HepG2 (cell line): ENCODE measurements around the gene NONO. TPM values are rescaled to one million over a fixed set of nuclear protein-coding genes. Genes with fewer than 3 reads are reported as not detected.

ENCODE experiments used
- ARNT ChIP-seq: fragments of 450-650 bp; IDR thresholded peaks from 2 replicates; pipeline ENCODE4 v1.6.1; 2017
- EED ChIP-seq: sonication (generic); formaldehyde crosslinking; IDR thresholded peaks from 2 replicates; pipeline ENCODE4 v1.5.0; 2020; ENCODE audit warnings: mild to moderate bottlenecking, missing genetic modification reagents
- GPN1 ChIP-seq: sonication (generic); formaldehyde crosslinking; IDR thresholded peaks from 2 replicates; pipeline ENCODE4 v1.5.1; 2020; ENCODE audit warnings: missing genetic modification reagents, borderline replicate concordance
- HMGA1 ChIP-seq: sonication (generic); formaldehyde crosslinking; conservative IDR thresholded peaks from 2 replicates; pipeline ENCODE4 v1.4.0; 2020; ENCODE audit warnings: missing genetic modification reagents
- LCORL ChIP-seq, 2 experiments: fragments of 450-650 bp in 1 of 2; sonication (generic) in 1 of 2; formaldehyde crosslinking in 1 of 2; IDR thresholded peaks; 2 replicates each; pipeline versions ENCODE4 v1.5.0 to v1.6.1; 2017 to 2020; ENCODE audit warnings: antibody characterized with exemption in 1 of 2, missing genetic modification reagents in 1 of 2
- MED1 ChIP-seq: sonication (generic); formaldehyde crosslinking; IDR thresholded peaks from 2 replicates; pipeline ENCODE4 v1.4.0; 2020; ENCODE audit warnings: missing genetic modification reagents
- NFE2 ChIP-seq: sonication (generic); formaldehyde crosslinking; IDR thresholded peaks from 2 replicates; pipeline ENCODE4 v1.4.0; 2020; ENCODE audit warnings: missing genetic modification reagents
- NFE2L1 ChIP-seq: sonication (generic); formaldehyde crosslinking; IDR thresholded peaks from 2 replicates; pipeline ENCODE4 v1.4.0; 2020; ENCODE audit warnings: missing genetic modification reagents, mild to moderate bottlenecking, borderline replicate concordance
- PCBP1 ChIP-seq: fragments of 200-400 bp; formaldehyde crosslinking; IDR thresholded peaks from 2 replicates; pipeline ENCODE4 v1.6.1; 2017; ENCODE audit warnings: mild to moderate bottlenecking, low read depth, low read length, borderline replicate concordance
- PHF8 ChIP-seq: sonication (generic); formaldehyde crosslinking; IDR thresholded peaks from 2 replicates; pipeline ENCODE4 v1.5.0; 2020; ENCODE audit warnings: missing genetic modification reagents
- SOX13 ChIP-seq, 3 experiments: fragments of 450-650 bp in 1 of 3; sonication (generic) in 1 of 3; formaldehyde crosslinking in 1 of 3; IDR thresholded peaks in 2 of 3; conservative IDR thresholded peaks in 1 of 3; 2 replicates each; pipeline versions ENCODE4 v1.5.0 to v1.6.1; 2016 to 2020; ENCODE audit warnings: antibody characterized with exemption in 1 of 3, mild to moderate bottlenecking in 1 of 3, missing compliant biosample characterization in 1 of 3, missing genetic modification reagents in 1 of 3, moderate library complexity in 1 of 3
- TEAD3 ChIP-seq: optimal IDR thresholded peaks from 2 replicates; pipeline ENCODE3; 2016; ENCODE audit warnings: borderline replicate concordance
- THYN1 ChIP-seq: sonication (generic); formaldehyde crosslinking; IDR thresholded peaks from 2 replicates; pipeline ENCODE4 v1.8.1; 2023; ENCODE audit warnings: low read depth, mild to moderate bottlenecking, moderate library complexity, missing genetic modification reagents, borderline replicate concordance
- YEATS2 ChIP-seq: sonication (generic); formaldehyde crosslinking; IDR thresholded peaks from 2 replicates; pipeline ENCODE4 v1.4.0; 2020; ENCODE audit warnings: missing genetic modification reagents, borderline replicate concordance
- ZNF766 ChIP-seq: sonication (generic); formaldehyde crosslinking; IDR thresholded peaks from 2 replicates; pipeline ENCODE4 v1.5.0; 2020; ENCODE audit warnings: missing genetic modification reagents, borderline replicate concordance
- ZNF773 ChIP-seq: sonication (generic); formaldehyde crosslinking; IDR thresholded peaks from 2 replicates; pipeline ENCODE4 v1.4.0; 2020; ENCODE audit warnings: missing genetic modification reagents, borderline replicate concordance
- ZNF775 ChIP-seq: sonication (generic); formaldehyde crosslinking; IDR thresholded peaks from 2 replicates; pipeline ENCODE4 v1.4.0; 2020; ENCODE audit warnings: missing genetic modification reagents, mild to moderate bottlenecking, moderate library complexity, borderline replicate concordance
- polyA plus RNA-seq, 8 experiments: library from polyadenylated mRNA; depleted of rRNA in 3 of 8; stranded (reverse) in 7 of 8; unstranded in 1 of 8; fragments of >200 nt; fragmentation: Illumina TruSeq in 4 of 8; extraction: Trizol in 4 of 8; gene quantifications; 2 replicates each; pipeline versions ENCODE4 v1.2.1 to v1.2.3, GENCODE V29; 2011 to 2016; ENCODE audit warnings: low read depth in 4 of 8, missing spikeins in 1 of 8, mixed read lengths in 1 of 8; ENCODE audit not compliant: insufficient read depth in 1 of 8
- total RNA-seq, 5 experiments: library from RNA; depleted of rRNA; stranded (reverse); fragments of >200 nt; fragmentation: Illumina TruSeq; extraction: Trizol; gene quantifications; 2 replicates each; pipeline ENCODE4 v1.2.3, GENCODE V29; 2016; ENCODE audit warnings: low read depth in 1 of 5
- TF ChIP-seq, protein P1 (sequence below): IDR thresholded peaks from 2 replicates; pipeline ENCODE4 v1.6.1; 2016
- TF ChIP-seq, protein P2 (sequence below): sonication (generic); formaldehyde crosslinking; IDR thresholded peaks from 2 replicates; pipeline ENCODE4 v1.5.0; 2020; ENCODE audit warnings: mild to moderate bottlenecking, missing genetic modification reagents
- TF ChIP-seq, protein P3 (sequence below): sonication (generic); formaldehyde crosslinking; IDR thresholded peaks from 2 replicates; pipeline ENCODE4 v1.5.0; 2020; ENCODE audit warnings: mild to moderate bottlenecking, low read depth, missing genetic modification reagents, borderline replicate concordance
- TF ChIP-seq, protein P4 (sequence below): sonication (generic); formaldehyde crosslinking; IDR thresholded peaks from 2 replicates; pipeline ENCODE4 v1.4.0; 2020; ENCODE audit warnings: missing genetic modification reagents, borderline replicate concordance
- TF ChIP-seq, protein P5 (sequence below): sonication (generic); formaldehyde crosslinking; IDR thresholded peaks from 2 replicates; pipeline ENCODE4 v1.8.0; 2022; ENCODE audit warnings: mild to moderate bottlenecking, missing genetic modification reagents, moderate library complexity
- TF ChIP-seq, protein P6 (sequence below): IDR thresholded peaks from 2 replicates; pipeline ENCODE4 v1.6.1; 2016; ENCODE audit warnings: mild to moderate bottlenecking, missing biosample characterization, missing genetic modification reagents

NONO gene
- total and polyA plus RNA-seq, 2 of the 13 experiments (the other 11 are each of a cell fraction or from before 2014, with no cell fraction given): 408 to 605 TPM

DNA sequence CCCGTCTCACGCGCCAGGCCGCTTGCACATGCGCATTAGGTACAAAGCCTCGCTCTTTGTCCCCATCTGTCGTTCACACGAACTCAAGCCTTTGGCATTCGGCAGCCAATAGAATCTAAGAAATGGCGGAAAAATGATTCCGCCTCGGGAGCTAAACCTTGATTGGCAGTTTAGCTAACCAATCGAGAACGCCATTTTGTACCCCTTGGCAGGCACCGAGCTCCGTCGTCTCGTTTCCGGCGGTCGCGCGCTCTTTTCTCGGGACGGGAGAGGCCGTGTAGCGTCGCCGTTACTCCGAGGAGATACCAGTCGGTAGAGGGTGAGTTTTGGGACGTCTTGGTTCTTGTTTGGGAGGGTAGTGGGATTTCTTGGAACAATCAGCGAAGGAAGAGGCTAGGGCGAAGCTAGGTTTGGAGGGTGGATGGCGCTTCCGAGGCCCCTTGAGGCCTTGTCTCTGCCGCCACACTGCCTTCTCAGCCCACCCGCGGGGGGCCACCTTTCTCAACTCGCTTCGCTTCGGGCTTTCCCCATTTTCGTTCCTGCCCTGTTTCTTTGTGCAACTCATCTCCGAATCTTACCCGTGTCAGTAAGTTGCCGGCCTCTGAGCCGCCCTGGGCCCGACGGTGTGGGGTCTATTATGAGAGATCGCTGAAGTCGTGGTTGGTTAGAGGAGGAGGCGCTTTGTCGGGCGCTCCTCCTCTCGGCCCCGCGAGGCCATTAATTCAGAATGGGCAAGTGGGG lies at the start of gene NONO (continued):
- TF ChIP-seq ZNF775 (CRISPR knock-in tag) (no peak), PCBP1 (0 out of 2 replicates have a peak, but pooled peaks have one; percentile 25), PHF8 (CRISPR knock-in tag) (peak; percentile 78), MED1 (peak; percentile 30; the same call in 1 of the 2 replicates), ZNF766 (CRISPR knock-in tag) (no peak), ARNT (no peak), LCORL (IDR thresholded peaks at IDR 0.05) (no peak), LCORL (CRISPR knock-in tag; IDR thresholded peaks at IDR 0.05) (no peak), EED (CRISPR knock-in tag) (no peak), GPN1 (CRISPR knock-in tag) (no peak), NFE2L1 (CRISPR knock-in tag) (no peak), YEATS2 (peak; percentile 88), THYN1 (CRISPR knock-in tag) (no peak), SOX13 (IDR thresholded peaks at IDR 0.05) (no peak), SOX13 (CRISPR knock-in tag; conservative IDR thresholded peaks at IDR 0.05 in 1 of 2, IDR thresholded peaks at IDR 0.05 in 1 of 2) (no peak), ZNF773 (CRISPR knock-in tag) (no peak), NFE2 (no peak), HMGA1 (CRISPR knock-in tag) (no peak), TEAD3 (no peak)
- TF ChIP-seq, protein P1, sequence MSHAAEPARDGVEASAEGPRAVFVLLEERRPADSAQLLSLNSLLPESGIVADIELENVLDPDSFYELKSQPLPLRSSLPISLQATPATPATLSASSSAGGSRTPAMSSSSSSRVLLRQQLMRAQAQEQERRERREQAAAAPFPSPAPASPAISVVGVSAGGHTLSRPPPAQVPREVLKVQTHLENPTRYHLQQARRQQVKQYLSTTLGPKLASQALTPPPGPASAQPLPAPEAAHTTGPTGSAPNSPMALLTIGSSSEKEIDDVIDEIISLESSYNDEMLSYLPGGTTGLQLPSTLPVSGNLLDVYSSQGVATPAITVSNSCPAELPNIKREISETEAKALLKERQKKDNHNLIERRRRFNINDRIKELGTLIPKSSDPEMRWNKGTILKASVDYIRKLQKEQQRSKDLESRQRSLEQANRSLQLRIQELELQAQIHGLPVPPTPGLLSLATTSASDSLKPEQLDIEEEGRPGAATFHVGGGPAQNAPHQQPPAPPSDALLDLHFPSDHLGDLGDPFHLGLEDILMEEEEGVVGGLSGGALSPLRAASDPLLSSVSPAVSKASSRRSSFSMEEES (CRISPR knock-in tag): no peak
- TF ChIP-seq, protein P2, sequence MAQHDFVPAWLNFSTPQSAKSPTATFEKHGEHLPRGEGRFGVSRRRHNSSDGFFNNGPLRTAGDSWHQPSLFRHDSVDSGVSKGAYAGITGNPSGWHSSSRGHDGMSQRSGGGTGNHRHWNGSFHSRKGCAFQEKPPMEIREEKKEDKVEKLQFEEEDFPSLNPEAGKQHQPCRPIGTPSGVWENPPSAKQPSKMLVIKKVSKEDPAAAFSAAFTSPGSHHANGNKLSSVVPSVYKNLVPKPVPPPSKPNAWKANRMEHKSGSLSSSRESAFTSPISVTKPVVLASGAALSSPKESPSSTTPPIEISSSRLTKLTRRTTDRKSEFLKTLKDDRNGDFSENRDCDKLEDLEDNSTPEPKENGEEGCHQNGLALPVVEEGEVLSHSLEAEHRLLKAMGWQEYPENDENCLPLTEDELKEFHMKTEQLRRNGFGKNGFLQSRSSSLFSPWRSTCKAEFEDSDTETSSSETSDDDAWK: no peak
- TF ChIP-seq, protein P3, sequence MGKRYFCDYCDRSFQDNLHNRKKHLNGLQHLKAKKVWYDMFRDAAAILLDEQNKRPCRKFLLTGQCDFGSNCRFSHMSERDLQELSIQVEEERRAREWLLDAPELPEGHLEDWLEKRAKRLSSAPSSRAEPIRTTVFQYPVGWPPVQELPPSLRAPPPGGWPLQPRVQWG (CRISPR knock-in tag): no peak
- TF ChIP-seq, protein P4, sequence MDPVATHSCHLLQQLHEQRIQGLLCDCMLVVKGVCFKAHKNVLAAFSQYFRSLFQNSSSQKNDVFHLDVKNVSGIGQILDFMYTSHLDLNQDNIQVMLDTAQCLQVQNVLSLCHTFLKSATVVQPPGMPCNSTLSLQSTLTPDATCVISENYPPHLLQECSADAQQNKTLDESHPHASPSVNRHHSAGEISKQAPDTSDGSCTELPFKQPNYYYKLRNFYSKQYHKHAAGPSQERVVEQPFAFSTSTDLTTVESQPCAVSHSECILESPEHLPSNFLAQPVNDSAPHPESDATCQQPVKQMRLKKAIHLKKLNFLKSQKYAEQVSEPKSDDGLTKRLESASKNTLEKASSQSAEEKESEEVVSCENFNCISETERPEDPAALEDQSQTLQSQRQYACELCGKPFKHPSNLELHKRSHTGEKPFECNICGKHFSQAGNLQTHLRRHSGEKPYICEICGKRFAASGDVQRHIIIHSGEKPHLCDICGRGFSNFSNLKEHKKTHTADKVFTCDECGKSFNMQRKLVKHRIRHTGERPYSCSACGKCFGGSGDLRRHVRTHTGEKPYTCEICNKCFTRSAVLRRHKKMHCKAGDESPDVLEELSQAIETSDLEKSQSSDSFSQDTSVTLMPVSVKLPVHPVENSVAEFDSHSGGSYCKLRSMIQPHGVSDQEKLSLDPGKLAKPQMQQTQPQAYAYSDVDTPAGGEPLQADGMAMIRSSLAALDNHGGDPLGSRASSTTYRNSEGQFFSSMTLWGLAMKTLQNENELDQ (CRISPR knock-in tag): no peak
- TF ChIP-seq, protein P5, sequence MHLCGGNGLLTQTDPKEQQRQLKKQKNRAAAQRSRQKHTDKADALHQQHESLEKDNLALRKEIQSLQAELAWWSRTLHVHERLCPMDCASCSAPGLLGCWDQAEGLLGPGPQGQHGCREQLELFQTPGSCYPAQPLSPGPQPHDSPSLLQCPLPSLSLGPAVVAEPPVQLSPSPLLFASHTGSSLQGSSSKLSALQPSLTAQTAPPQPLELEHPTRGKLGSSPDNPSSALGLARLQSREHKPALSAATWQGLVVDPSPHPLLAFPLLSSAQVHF (CRISPR knock-in tag): no peak
- TF ChIP-seq, protein P6, sequence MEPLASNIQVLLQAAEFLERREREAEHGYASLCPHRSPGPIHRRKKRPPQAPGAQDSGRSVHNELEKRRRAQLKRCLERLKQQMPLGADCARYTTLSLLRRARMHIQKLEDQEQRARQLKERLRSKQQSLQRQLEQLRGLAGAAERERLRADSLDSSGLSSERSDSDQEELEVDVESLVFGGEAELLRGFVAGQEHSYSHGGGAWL: no peak
